ENCODE data around the gene SORCS3.

SORCS3 gene

GRCh38 chr10:104784452-104784851 is 143.4 kb downstream of the SORCS3 start:
- Histone ChIP-seq H3K36me3 (ENCODE audit: insufficient read depth, low read length) (no peaks in the 10 kb centered on the region), H3K4me1 (ENCODE audit: insufficient read depth, low read length) (no peaks in the 10 kb centered on the region), H3K27ac (ENCODE audit: low read length) (no peak overlapping the region), H3K9me3 (ENCODE audit: insufficient read depth, low read length, severe bottlenecking) (no peaks in the 10 kb centered on the region), H3K27me3 (ENCODE audit: insufficient read depth, low read length, poor library complexity) (no peaks in the 10 kb centered on the region), H2AFZ (ENCODE audit: low read depth, low read length) (no peak overlapping the region), H3K79me2 (ENCODE audit: insufficient read depth, low read length) (no peaks in the 10 kb centered on the region), H4K20me1 (ENCODE audit: insufficient read depth, low read length) (no peaks in the 10 kb centered on the region), H3K4me2 (ENCODE audit: insufficient read depth, low read length) (no peak overlapping the region), H3K9ac (ENCODE audit: low read depth, low read length) (no peak overlapping the region), H3K4me3 (ENCODE audit: low read depth in 1 of 2, low read length in 2 of 2) (no peak overlapping the region)
- ATAC-seq (ENCODE audit: insufficient read depth, low read depth) (no peak), DNase-seq (no peak)
- TF ChIP-seq CTCF (IDR thresholded peaks at IDR 0.05; ENCODE audit: borderline replicate concordance, extremely low read depth, low read length, poor library complexity, severe bottlenecking) (no peak), EZH2 (IDR thresholded peaks at IDR 0.05; ENCODE audit: borderline replicate concordance, low read depth, low read length, severe bottlenecking) (no peak)

GRCh38 chr10:104791471-104791870 is 150.4 kb downstream of the SORCS3 start:
- Histone ChIP-seq H3K4me3 (ENCODE audit: low read depth in 1 of 2, low read length in 2 of 2) (no peak overlapping the region), H3K9me3 (ENCODE audit: insufficient read depth, low read length, severe bottlenecking) (no peaks in the 10 kb centered on the region), H2AFZ (ENCODE audit: low read depth, low read length) (no peak overlapping the region), H3K9ac (ENCODE audit: low read depth, low read length) (no peak overlapping the region), H3K27me3 (ENCODE audit: insufficient read depth, low read length, poor library complexity) (peaks cover 2% of the 10 kb centered on the region), H3K4me1 (ENCODE audit: insufficient read depth, low read length) (no peaks in the 10 kb centered on the region), H3K79me2 (ENCODE audit: insufficient read depth, low read length) (no peaks in the 10 kb centered on the region), H4K20me1 (ENCODE audit: insufficient read depth, low read length) (no peaks in the 10 kb centered on the region), H3K27ac (ENCODE audit: low read length) (no peak overlapping the region), H3K4me2 (ENCODE audit: insufficient read depth, low read length) (no peak overlapping the region), H3K36me3 (ENCODE audit: insufficient read depth, low read length) (no peaks in the 10 kb centered on the region)
- ATAC-seq (ENCODE audit: insufficient read depth, low read depth) (no peak), DNase-seq (no peak)
- TF ChIP-seq CTCF (IDR thresholded peaks at IDR 0.05; ENCODE audit: borderline replicate concordance, extremely low read depth, low read length, poor library complexity, severe bottlenecking) (no peak), EZH2 (IDR thresholded peaks at IDR 0.05; ENCODE audit: borderline replicate concordance, low read depth, low read length, severe bottlenecking) (no peak)

GRCh38 chr10:104795411-104795810 is 154.3 kb downstream of the SORCS3 start:
- Histone ChIP-seq H3K4me2 (ENCODE audit: insufficient read depth, low read length) (no peak overlapping the region), H3K36me3 (ENCODE audit: insufficient read depth, low read length) (no peaks in the 10 kb centered on the region), H3K79me2 (ENCODE audit: insufficient read depth, low read length) (no peaks in the 10 kb centered on the region), H3K4me1 (ENCODE audit: insufficient read depth, low read length) (no peaks in the 10 kb centered on the region), H3K27me3 (ENCODE audit: insufficient read depth, low read length, poor library complexity) (peaks cover 2% of the 10 kb centered on the region), H3K9ac (ENCODE audit: low read depth, low read length) (no peak overlapping the region), H3K4me3 (ENCODE audit: low read depth in 1 of 2, low read length in 2 of 2) (no peak overlapping the region), H3K27ac (ENCODE audit: low read length) (no peak overlapping the region), H3K9me3 (ENCODE audit: insufficient read depth, low read length, severe bottlenecking) (no peaks in the 10 kb centered on the region), H4K20me1 (ENCODE audit: insufficient read depth, low read length) (no peaks in the 10 kb centered on the region), H2AFZ (ENCODE audit: low read depth, low read length) (no peak overlapping the region)
- ATAC-seq (ENCODE audit: insufficient read depth, low read depth): no peak
- TF ChIP-seq EZH2 (IDR thresholded peaks at IDR 0.05; ENCODE audit: borderline replicate concordance, low read depth, low read length, severe bottlenecking) (no peak), CTCF (IDR thresholded peaks at IDR 0.05; ENCODE audit: borderline replicate concordance, extremely low read depth, low read length, poor library complexity, severe bottlenecking) (no peak)
- no peak for DNase-seq

GRCh38 chr10:104796823-104797222 is 155.7 kb downstream of the SORCS3 start:
- no peak overlapping the region for H3K4me3 ChIP-seq (ENCODE audit: low read depth in 1 of 2, low read length in 2 of 2)
- no peaks in the 10 kb centered on the region for H3K9me3 ChIP-seq (ENCODE audit: insufficient read depth, low read length, severe bottlenecking)
- H3K36me3 ChIP-seq (ENCODE audit: insufficient read depth, low read length): no peaks in the 10 kb centered on the region
- DNase-seq (no peak), ATAC-seq (ENCODE audit: insufficient read depth, low read depth) (no peak)
- TF ChIP-seq CTCF (IDR thresholded peaks at IDR 0.05; ENCODE audit: borderline replicate concordance, extremely low read depth, low read length, poor library complexity, severe bottlenecking) (no peak), EZH2 (IDR thresholded peaks at IDR 0.05; ENCODE audit: borderline replicate concordance, low read depth, low read length, severe bottlenecking) (no peak)
- H2AFZ ChIP-seq (ENCODE audit: low read depth, low read length): no peak overlapping the region
- peaks cover 2% of the 10 kb centered on the region for H3K27me3 ChIP-seq (ENCODE audit: insufficient read depth, low read length, poor library complexity)
- no peaks in the 10 kb centered on the region for H3K4me1 ChIP-seq (ENCODE audit: insufficient read depth, low read length)
- H3K9ac ChIP-seq (ENCODE audit: low read depth, low read length): no peak overlapping the region
- no peak overlapping the region for H3K27ac ChIP-seq (ENCODE audit: low read length)
- no peaks in the 10 kb centered on the region for H4K20me1 ChIP-seq (ENCODE audit: insufficient read depth, low read length)
- no peak overlapping the region for H3K4me2 ChIP-seq (ENCODE audit: insufficient read depth, low read length)
- H3K79me2 ChIP-seq (ENCODE audit: insufficient read depth, low read length): no peaks in the 10 kb centered on the region
